ENCODE results near the gene ASGR1. TPM values are rescaled to one million over a fixed set of nuclear protein-coding genes. Genes with fewer than 3 reads are reported as not detected.

The ASGR1 gene
- total RNA-seq, 1 donor from 2014 or later, result 1.6 TPM

DNA sequence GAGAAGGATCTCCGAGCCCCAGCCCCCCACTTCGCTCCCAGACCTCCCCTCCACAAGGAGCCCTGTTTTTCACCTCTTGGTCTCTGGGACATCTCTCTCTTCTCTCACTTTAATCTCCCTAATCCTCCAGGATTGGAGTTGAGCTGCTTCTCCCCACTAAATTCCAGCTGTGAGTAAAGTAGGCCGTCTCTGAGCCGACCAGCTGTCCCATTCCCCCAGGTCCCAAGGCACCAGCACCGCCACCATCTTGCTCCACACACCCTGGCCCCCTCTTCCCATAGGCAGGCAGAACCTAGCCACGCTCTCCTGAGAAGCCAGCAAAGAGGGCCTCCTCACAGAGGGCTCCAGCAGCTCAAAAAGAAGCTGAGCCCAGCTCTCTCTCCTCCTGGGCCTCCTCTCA, 39.6 kb upstream of the ASGR1 start:
- Mint-ChIP-seq H3K27me3 (ENCODE audit: unreplicated experiment) (no peaks in the 10 kb centered on the region), H3K9me3 (ENCODE audit: unreplicated experiment) (no peaks in the 10 kb centered on the region), H3K27ac (ENCODE audit: unreplicated experiment) (peak overlapping the region; percentile 99), H3K4me3 (ENCODE audit: unreplicated experiment) (peak overlapping the region; percentile 97), H3K4me1 (ENCODE audit: unreplicated experiment) (peaks cover 64% of the 10 kb centered on the region), H3K36me3 (ENCODE audit: unreplicated experiment) (peaks cover 5% of the 10 kb centered on the region)
- TF ChIP-seq, protein P1, sequence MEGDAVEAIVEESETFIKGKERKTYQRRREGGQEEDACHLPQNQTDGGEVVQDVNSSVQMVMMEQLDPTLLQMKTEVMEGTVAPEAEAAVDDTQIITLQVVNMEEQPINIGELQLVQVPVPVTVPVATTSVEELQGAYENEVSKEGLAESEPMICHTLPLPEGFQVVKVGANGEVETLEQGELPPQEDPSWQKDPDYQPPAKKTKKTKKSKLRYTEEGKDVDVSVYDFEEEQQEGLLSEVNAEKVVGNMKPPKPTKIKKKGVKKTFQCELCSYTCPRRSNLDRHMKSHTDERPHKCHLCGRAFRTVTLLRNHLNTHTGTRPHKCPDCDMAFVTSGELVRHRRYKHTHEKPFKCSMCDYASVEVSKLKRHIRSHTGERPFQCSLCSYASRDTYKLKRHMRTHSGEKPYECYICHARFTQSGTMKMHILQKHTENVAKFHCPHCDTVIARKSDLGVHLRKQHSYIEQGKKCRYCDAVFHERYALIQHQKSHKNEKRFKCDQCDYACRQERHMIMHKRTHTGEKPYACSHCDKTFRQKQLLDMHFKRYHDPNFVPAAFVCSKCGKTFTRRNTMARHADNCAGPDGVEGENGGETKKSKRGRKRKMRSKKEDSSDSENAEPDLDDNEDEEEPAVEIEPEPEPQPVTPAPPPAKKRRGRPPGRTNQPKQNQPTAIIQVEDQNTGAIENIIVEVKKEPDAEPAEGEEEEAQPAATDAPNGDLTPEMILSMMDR (IDR thresholded peaks at IDR 0.05), result no peak
- DNase-seq (ENCODE audit: extremely low spot score, unreplicated experiment), result no peak

DNA sequence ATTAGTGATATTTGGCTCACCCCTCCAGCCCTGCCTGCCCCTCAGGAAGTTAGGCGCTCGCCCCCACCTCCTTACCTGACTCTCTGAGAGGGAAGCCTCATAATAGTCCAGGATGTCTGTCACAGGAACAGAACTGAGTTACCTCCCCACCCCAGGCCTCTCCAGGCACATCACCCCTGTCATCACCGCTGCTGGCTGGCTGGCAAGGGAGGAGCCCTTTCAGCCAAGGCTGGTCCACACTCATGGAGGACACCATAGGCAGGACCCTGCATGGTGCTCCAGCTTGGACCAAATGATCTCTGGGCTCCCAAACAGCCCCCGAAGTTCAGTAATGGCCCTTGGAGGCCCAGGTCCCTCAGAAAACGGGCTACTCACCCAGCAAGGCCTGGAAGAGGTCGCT, 39.0 kb upstream of the ASGR1 start:
- Mint-ChIP-seq H3K4me1 (ENCODE audit: unreplicated experiment) (peaks cover 69% of the 10 kb centered on the region), H3K27me3 (ENCODE audit: unreplicated experiment) (no peaks in the 10 kb centered on the region), H3K9me3 (ENCODE audit: unreplicated experiment) (no peaks in the 10 kb centered on the region), H3K4me3 (ENCODE audit: unreplicated experiment) (peak overlapping the region; percentile 83), H3K27ac (ENCODE audit: unreplicated experiment) (peak overlapping the region; percentile 90), H3K36me3 (ENCODE audit: unreplicated experiment) (no peaks in the 10 kb centered on the region)
- DNase-seq (ENCODE audit: extremely low spot score, unreplicated experiment), result no peak
- TF ChIP-seq, protein P1 (IDR thresholded peaks at IDR 0.05), result no peak

DNA sequence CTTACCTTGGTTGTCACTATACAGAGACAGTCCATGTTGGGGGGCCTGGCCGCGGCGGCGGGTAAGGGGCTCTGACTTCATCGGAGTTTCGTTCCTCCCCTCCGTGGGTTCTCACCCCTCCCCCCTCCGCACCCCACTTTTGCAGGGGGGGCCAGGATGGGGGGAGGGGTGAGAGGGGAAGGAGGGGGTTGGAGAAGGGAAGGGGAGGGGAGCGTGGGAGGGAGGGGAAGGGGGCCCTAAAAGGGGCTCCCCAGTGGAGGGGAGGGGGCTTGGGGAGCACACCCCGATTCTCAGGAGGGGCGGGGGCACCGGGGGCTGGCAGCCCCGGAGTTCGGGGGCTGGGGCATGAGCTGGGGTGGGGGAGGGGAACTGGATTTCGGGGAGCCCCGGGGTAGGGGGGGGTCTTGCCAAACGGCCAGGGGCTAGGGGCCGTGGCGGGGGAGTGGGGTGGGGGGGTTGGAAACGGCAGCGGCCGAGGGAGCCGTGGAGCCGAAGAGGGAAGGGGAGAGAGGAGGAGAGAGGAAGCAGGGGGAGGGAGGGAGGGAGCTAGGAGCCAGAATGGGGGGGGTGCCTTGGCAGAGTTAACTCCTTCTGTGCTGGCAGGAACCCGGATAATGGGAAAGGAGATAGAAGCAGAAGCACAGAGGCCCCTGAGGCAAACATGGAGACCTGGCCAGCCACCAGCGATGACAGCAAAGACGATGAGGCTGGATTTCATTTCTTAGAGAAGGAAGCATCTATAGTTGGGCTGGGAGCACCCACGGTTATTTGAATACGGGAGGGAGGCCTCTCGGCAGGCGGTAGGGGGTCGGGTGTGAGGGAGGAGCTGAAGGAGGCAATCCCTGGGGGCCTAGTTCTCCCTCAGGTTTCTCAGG, 38.2 kb upstream of the ASGR1 start:
- Mint-ChIP-seq H3K4me1 (ENCODE audit: unreplicated experiment) (peaks cover 70% of the 10 kb centered on the region), H3K9me3 (ENCODE audit: unreplicated experiment) (no peaks in the 10 kb centered on the region), H3K36me3 (ENCODE audit: unreplicated experiment) (no peaks in the 10 kb centered on the region), H3K27ac (ENCODE audit: unreplicated experiment) (peak overlapping the region; percentile 98), H3K27me3 (ENCODE audit: unreplicated experiment) (no peaks in the 10 kb centered on the region), H3K4me3 (ENCODE audit: unreplicated experiment) (peak overlapping the region; percentile 83)
- no peak for DNase-seq (ENCODE audit: extremely low spot score, unreplicated experiment)
- TF ChIP-seq, protein P1 (IDR thresholded peaks at IDR 0.05), result no peak

DNA sequence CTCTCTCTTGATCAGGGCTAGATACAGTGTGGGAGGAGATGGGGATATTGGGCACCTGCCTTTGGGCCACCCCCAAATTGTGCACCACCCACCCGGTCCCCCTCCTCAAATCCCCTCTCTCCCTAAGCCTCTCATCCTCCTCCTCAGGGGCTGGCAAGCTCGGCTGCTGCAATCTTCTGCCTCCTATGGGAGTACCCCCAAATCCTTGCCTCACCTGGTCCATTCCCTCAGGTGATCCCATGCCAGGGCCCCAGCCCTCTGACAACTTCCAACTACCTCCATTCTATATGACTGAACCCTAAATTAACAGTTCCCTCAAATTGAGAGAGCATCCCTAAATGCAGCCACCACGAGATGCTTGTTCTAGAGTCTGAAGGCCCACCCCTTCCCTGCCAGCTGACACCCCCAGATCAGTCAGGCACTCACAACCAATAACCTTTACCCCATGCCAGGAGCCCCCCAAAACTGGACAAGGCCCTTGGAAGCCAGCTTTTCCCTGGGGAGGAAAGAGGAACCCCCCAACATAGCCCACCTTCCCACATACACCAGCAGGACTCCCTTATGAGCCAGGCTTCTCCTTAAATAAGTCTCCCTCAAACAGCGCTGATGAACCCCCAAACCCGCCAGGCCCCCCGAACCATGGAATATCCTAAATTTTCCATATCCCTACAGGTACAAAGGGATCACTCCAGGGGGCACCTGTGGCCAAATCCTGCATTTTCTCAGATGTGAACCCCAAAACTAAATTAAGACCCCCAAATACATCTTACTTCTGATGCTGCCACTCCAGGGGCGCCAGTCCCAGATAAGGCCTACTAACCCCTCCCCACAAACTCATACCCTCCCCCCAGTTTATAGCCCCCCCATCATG, 37.3 kb upstream of the ASGR1 start:
- Mint-ChIP-seq H3K27me3 (ENCODE audit: unreplicated experiment) (no peaks in the 10 kb centered on the region), H3K4me3 (ENCODE audit: unreplicated experiment) (peak overlapping the region; percentile 69), H3K27ac (ENCODE audit: unreplicated experiment) (peak overlapping the region; percentile 98), H3K36me3 (ENCODE audit: unreplicated experiment) (no peaks in the 10 kb centered on the region), H3K4me1 (ENCODE audit: unreplicated experiment) (peaks cover 70% of the 10 kb centered on the region), H3K9me3 (ENCODE audit: unreplicated experiment) (no peaks in the 10 kb centered on the region)
- DNase-seq (ENCODE audit: extremely low spot score, unreplicated experiment), result no peak
- TF ChIP-seq, protein P1 (IDR thresholded peaks at IDR 0.05), result no peak

Measured in osteocyte (in vitro differentiated cells).